GM18508 (cell line): ENCODE results near the gene MKI67.

Source experiments
- ATAC-seq: cut with Tn5 transposase; IDR thresholded peaks from one replicate; pipeline ENCODE4 v1.9.1; 2021; ENCODE audit warnings: moderate number of reproducible peaks; ENCODE audit not compliant: insufficient read depth, unreplicated experiment

The MKI67 gene

DNA sequence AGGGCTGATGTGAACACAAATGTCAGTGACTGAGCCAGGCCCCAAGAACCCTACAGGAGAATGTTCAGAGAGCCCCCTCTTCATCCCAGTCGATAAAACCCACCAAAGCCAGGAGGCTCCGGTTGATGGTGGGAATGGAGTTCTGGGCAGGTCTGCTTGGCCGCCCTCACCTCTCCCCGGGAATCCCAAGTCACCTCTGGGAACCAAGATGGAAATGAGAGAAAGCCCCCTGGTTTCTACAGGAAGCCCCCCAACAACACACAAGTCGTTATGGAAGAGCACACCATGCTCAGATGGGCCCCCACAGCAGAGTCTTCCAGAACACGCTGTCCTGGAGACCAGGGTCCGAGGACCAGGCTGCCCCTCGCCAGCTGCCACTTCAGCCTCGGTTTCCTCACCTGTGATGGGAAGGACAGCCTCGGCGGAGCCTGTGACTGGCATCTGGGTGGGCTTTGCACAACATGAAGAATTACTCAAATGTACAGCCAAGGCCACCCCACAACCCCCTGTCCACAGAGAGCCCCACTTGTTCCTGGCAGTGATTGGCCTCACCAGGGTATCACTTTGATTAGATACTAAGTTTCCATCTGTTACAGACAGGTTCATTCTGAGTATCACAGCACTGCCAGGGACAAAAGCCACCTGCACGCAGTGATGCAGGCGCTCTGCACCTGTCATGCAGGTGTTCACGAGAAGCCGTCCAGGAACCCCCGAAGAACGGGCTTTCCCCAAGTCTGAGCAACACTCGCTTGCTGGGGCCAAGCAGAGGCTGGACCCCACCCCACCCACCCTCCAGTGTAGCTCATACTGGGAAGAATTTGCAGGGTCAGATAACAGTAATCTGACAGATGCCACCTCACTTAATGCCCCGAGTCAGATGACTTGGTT, 57.6 kb downstream of the MKI67 start:
- no peak for ATAC-seq

DNA sequence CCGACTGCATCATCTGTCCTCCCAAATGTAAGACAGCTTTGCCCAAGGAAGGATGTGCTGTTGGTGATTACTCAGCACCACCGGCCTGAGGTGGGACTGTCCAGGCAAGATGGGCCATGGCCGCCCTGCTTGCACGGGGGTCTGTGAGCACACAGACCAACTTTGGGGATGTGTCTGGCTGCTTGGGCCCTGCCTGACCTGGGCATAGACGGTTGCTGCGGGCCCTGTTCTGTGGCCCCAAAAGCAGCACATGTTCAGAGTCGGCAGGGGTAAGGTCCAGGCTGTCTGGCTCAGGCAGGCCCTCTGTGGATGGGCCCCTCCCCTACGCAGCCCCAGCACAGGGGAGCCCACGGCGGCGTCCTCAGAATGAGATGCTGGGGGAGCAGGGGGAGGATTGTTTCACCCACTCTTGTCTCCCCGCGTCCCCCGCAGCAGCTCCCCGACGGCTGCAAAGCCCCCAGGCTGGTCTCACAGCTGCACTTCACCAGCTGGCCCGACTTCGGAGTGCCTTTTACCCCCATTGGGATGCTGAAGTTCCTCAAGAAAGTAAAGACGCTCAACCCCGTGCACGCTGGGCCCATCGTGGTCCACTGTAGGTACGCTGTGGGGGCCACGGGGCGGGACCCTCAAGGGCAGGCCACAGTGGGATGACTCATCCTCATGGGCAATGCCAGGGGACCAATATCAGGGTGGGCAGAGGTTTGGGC, 58.4 kb downstream of the MKI67 start:
- ATAC-seq = no peak

- no peak for ATAC-seq
Measured at GRCh38 chr10:128066870-128067382, 59.3 kb downstream of the MKI67 start.

GRCh38 chr10:128065881-128066534, 60.2 kb downstream of the MKI67 start:
- ATAC-seq = no peak

DNA sequence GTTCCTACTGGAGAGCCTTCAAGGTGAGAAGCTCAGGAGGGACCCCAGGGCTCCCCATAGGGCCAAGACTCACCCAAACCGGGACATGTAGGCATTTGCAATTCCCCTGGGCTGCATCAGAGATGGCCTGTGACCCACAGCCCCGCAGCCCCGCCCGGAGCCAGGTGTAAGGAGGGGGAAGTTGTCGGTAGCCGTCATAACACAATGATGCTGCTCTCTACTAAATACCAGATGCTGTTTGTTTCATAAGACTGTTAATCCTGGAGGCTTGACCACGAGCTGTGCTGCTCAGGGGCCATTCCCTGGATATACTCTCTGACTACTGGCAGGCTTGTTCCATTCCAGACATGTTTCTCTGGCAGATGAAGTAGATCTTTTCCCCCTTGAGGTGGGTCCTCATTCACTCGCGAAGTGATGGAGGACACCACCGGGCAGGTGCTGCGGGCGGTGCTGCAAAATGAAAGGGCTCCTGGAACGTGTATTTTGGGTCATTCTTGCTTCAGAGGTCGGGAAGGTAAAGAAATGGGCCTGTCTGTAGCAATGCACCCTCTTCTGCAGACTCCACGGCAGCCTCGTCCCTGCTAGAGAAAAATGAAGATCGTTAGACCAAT, 61.1 kb downstream of the MKI67 start:
- no peak for ATAC-seq

DNA sequence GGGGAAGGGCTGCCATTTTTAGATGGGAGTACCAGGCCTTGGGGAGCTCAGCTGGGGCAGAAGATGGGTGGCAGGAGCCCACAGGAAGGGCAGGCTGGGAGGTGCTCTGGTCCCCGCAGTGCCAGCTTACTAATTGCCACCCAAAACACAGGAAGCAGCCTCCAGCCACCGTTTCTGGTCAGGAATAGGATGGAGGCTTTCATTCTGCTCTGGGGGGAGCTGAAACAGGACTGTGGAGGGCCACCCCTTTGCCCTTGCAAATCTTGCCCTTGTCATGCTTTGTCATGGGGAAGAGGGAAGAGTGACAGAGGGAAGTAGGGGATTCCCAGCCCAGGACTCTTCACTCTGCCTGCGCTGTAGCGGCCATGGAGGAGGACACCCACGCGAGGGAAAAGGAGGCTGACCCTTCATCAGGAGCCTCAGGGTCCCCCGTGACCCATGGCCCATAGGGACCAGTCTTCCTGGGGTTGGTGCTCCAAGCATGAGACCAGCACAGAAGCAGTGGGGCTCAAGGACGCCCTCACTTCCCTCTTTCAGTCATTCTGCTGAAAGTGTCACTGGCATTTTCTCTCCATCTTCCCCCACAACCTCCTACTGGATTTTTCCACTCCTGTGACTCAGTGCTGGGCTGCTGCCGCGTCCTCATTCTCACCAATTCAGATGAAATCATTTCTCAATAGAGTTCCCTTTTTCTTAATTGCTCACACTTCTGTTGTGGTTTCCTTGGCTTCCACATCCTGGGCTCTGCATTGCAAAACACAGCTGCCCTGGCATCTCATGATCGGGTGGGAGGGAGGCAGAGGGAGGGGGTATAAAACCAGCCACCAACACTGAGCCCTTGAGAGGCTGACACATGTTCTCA, 61.9 kb downstream of the MKI67 start:
- ATAC-seq = peak; percentile 33

DNA sequence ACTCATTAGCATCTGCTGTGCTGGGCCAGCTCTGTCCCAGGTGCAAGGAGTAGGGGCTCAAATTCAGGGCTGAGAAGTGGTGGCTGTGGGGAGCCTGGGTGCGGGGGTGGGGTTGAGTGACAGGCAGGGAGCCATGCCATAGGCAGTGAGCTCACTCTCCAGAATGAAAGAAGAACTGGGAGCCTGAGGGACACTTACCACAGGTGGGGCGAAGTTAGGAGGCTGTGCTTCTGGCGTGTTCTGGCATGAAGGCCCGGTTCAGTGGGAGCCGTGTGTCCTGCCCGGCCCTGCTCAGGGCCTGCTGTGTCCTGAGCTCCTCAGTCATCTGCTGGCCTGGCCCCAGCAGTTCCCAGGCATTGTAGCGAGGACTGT, 62.5 kb downstream of the MKI67 start:
- no peak for ATAC-seq

- peak; percentile 41 for ATAC-seq
Measured at GRCh38 chr10:128062881-128063563, 63.2 kb downstream of the MKI67 start.

- ATAC-seq = no peak
Measured at GRCh38 chr10:128062331-128062880, 63.8 kb downstream of the MKI67 start.

- ATAC-seq = no peak
Measured at GRCh38 chr10:128061306-128062300, 64.6 kb downstream of the MKI67 start.

- no peak for ATAC-seq
Measured at GRCh38 chr10:128060341-128061250, 65.6 kb downstream of the MKI67 start.

GRCh38 chr10:128059982-128060293, 66.3 kb downstream of the MKI67 start:
- no peak for ATAC-seq

DNA sequence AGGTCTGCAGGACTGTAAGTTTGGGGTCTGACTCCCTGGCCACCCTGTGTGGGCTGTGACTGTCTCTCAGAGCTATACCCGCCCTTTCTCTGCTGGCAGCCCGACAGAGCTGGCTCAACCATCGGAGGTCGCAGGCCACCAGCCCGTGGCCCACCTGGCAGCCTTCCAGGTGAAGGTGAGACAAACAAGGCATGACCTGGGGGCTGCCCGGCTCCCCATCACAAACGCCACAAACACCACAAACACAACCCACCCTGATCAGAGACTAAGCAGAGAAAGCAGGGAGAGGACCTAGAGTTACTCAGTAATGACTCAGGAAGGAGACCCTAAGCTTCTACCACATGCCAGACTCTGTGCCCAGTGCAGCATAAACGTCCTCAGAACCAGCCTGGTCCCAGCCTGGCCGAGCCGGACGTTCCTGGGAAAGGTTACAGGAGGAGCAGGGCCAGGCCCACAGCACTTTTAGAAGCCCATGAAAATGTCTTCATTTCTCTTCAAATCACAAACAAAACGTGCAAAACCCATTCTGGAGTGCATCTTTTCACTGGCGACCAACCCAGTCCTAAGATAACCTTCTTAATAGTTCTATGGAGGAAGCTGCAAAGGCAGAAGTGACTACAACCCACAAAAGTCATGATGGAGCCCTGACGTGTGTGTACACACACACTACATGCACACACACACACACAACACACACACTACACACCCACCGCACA, 66.8 kb downstream of the MKI67 start:
- ATAC-seq = no peak

GRCh38 chr10:128058750-128059134, 67.5 kb downstream of the MKI67 start:
- no peak for ATAC-seq

DNA sequence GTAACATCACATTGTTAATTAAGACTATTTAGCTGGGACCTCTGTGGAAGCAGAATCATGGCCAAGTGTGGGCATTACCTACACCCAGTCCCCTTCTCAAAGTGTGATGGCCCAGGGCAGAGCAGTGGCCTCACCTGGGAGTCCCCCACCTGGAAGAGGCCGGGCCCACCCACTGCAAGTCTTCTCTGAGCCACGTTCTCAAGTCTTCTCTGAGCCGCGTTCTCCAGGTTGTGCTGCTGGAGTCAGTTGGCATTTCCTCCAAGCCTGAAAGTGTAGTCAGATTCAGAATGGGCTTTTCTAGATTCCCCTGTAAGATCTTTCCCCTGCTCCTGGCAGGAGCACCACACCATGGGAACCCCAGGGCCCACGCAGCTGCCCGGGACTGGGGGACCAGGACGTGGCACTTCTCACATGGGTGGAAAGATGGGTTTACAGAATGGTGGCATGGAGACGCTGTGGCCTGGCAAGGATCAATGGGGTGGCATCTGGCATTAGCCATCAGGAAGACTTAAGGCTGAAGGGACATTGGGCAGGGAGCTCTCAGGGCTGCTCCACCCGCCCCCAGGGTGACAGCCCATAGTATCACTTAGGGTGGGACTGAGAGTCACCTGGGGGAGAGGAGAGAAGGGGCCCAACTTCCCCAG, 68.0 kb downstream of the MKI67 start:
- no peak for ATAC-seq
